HEK293T (cell line): Measurements from ENCODE around the gene HOXA11.

ENCODE experiments used
- CTCF ChIA-PET: fragments of 350-600 bp; formaldehyde crosslinking; extraction: SDS; loops from one replicate; lab custom pipeline; 2021; ENCODE audit warnings: antibody characterized with exemption, inconsistent platforms; lab: Yijun Ruan, JAX
- POLR2A ChIA-PET: fragments of 350-600 bp; formaldehyde crosslinking; extraction: SDS; loops from one replicate; lab custom pipeline; 2020; ENCODE audit warnings: antibody characterized with exemption, inconsistent platforms; lab: Yijun Ruan, JAX
- DNase-seq: peaks from one replicate; pipeline ENCODE4 v3.0.0; 2012; ENCODE audit warnings: mixed read lengths; ENCODE audit errors: extremely low spot score
- ARNT ChIP-seq: fragments of 450-650 bp; IDR thresholded peaks from 2 replicates; pipeline ENCODE4 v1.6.1; 2017; ENCODE audit warnings: mild to moderate bottlenecking
- BHLHE40 ChIP-seq: fragments of 450-650 bp; IDR thresholded peaks from 2 replicates; pipeline ENCODE4 v1.6.1; 2016; ENCODE audit warnings: mild to moderate bottlenecking, moderate library complexity, borderline replicate concordance
- CTBP1 ChIP-seq: fragments of 450-650 bp; IDR thresholded peaks from 2 replicates; pipeline ENCODE4 v1.6.1; 2016; ENCODE audit warnings: borderline replicate concordance
- ELF4 ChIP-seq: fragments of 450-650 bp; IDR thresholded peaks from 2 replicates; pipeline ENCODE4 v1.6.1; 2017; ENCODE audit warnings: antibody characterized with exemption
- FOXA1 ChIP-seq: fragments of 450-650 bp; IDR thresholded peaks from 2 replicates; pipeline ENCODE4 v1.6.1; 2016; ENCODE audit warnings: mild to moderate bottlenecking
- FOXK2 ChIP-seq: fragments of 450-650 bp; IDR thresholded peaks from 2 replicates; pipeline ENCODE4 v1.6.1; 2016; ENCODE audit warnings: mild to moderate bottlenecking
- FOXM1 ChIP-seq: fragments of 450-650 bp; IDR thresholded peaks from 2 replicates; pipeline ENCODE4 v1.6.1; 2017; ENCODE audit warnings: mild to moderate bottlenecking, borderline replicate concordance
- HDGF ChIP-seq: fragments of 450-650 bp; IDR thresholded peaks from 2 replicates; pipeline ENCODE4 v1.6.1; 2017; ENCODE audit warnings: antibody characterized with exemption, borderline replicate concordance
- L3MBTL2 ChIP-seq: fragments of 450-650 bp; conservative IDR thresholded peaks from 2 replicates; pipeline ENCODE4 v1.6.1; 2016; ENCODE audit warnings: mild to moderate bottlenecking
- LEF1 ChIP-seq: fragments of 450-650 bp; IDR thresholded peaks from 2 replicates; pipeline ENCODE4 v1.6.1; 2017; ENCODE audit warnings: mild to moderate bottlenecking, borderline replicate concordance
- NFRKB ChIP-seq: fragments of 450-650 bp; IDR thresholded peaks from 2 replicates; pipeline ENCODE4 v1.6.1; 2016; ENCODE audit warnings: mild to moderate bottlenecking, moderate library complexity
- SP1 ChIP-seq: fragments of 450-650 bp; IDR thresholded peaks from 2 replicates; pipeline ENCODE4 v1.6.1; 2017
- SUZ12 ChIP-seq: fragments of 450-650 bp; IDR thresholded peaks from 2 replicates; pipeline ENCODE4 v1.6.1; 2016; ENCODE audit warnings: mild to moderate bottlenecking
- TARDBP ChIP-seq: fragments of 450-650 bp; IDR thresholded peaks from 2 replicates; pipeline ENCODE4 v1.6.1; 2016
- ZNF384 ChIP-seq: fragments of 450-650 bp; IDR thresholded peaks from 2 replicates; pipeline ENCODE4 v1.6.1; 2016
- TF ChIP-seq, protein P1 (sequence below): fragments of 450-650 bp; IDR thresholded peaks from 2 replicates; pipeline ENCODE4 v1.6.1; 2016

HOXA11 gene

DNA sequence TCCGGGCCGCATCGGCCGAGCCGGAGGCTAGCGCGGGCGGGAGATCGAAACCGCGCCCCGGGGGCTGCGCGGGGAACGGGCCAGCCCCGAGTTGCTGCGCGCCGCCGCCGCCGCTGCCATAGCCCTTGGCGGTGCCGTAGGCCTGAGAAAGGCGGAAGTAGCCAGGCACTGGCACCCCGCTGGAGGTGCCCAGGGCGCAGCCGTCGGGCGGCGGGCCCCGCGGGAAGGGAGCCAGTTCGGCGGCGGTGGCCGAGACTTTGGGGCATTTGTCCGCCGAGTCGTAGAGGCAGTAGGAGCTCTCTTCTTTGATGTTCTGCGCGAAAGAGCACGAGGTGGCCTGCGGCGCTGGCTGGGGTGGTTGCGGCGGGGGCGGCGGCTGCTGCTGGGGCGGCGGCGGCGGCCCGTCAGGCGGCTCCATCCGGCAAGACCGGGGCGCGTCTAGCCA lies 11.5 kb downstream of the HOXA11 start:
- TF ChIP-seq LEF1, result peak; percentile 11; the same call in 1 of the 2 replicates
- no peak for TF ChIP-seq NFRKB
- DNase-seq, result no peak
- CTCF ChIA-PET, result no interaction called here
- POLR2A ChIA-PET, result interaction anchor here (0.8 to 13.6 kb wide), 9 partner anchors 11 to 981 kb away, joined by 3 to 367 read pairs (median 4); partner anchors contain the start of genes CBX3, HNRNPA2B1, HOXA11 and HOXA3

DNA sequence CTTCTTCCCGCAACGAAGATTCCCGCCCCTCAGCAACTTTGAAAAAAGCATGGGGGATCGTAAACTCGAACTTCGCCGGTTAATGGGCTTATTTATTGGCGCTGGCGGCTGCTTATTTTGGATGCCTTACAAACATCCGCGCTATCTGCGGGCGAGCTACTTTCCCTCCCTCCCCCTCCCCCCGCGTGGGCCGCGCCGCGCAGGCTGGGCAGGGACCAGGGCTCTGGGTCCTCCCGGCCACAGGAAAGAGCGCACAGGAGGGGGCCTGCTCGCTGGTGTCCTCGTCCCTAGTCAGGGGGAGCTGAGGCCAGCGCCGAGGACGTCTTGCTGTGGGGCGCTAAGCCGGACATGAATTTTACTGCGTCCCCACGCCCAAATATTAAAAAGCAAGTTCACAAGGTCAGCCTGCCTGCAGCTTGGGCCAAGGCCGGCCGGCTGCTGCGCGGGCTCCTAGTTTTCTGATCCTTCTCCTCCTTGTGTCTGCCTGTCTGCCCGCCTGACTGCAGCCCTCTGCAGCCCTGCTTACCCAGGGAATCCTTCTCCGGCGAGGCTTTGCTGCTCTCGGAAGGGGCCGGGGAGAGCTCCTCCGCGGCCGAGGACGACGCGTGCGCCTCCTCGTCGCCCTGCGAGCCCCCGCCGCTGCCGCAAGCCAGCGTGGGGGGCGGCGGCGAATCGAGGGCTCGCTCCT lies 12.1 kb downstream of the HOXA11 start:
- TF ChIP-seq TARDBP (no peak), NFRKB (no peak), L3MBTL2 (no peak), CTBP1 (peak; percentile 90; the same call in 1 of the 2 replicates), LEF1 (no peak), HDGF (no peak), ZNF384 (no peak), FOXM1 (no peak), SP1 (no peak), ARNT (0 out of 2 replicates have a peak, but pooled peaks have one; percentile 3), ELF4 (no peak), FOXK2 (no peak), SUZ12 (no peak), FOXA1 (no peak), BHLHE40 (no peak)
- TF ChIP-seq, protein P1, sequence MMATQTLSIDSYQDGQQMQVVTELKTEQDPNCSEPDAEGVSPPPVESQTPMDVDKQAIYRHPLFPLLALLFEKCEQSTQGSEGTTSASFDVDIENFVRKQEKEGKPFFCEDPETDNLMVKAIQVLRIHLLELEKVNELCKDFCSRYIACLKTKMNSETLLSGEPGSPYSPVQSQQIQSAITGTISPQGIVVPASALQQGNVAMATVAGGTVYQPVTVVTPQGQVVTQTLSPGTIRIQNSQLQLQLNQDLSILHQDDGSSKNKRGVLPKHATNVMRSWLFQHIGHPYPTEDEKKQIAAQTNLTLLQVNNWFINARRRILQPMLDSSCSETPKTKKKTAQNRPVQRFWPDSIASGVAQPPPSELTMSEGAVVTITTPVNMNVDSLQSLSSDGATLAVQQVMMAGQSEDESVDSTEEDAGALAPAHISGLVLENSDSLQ, result 0 out of 2 replicates have a peak, but pooled peaks have one; percentile 26
- ChIA-PET POLR2A (interaction anchor here (0.8 to 13.6 kb wide), 11 partner anchors 10 to 980 kb away, joined by 3 to 367 read pairs (median 4); partner anchors contain the start of genes CBX3, HNRNPA2B1, HOXA11 and HOXA3), CTCF (interaction anchor here (0.7 kb wide), 1 partner anchor 22 kb away, joined by 3 read pairs; no protein-coding TSS in a partner anchor)
- DNase-seq, result no peak

DNA sequence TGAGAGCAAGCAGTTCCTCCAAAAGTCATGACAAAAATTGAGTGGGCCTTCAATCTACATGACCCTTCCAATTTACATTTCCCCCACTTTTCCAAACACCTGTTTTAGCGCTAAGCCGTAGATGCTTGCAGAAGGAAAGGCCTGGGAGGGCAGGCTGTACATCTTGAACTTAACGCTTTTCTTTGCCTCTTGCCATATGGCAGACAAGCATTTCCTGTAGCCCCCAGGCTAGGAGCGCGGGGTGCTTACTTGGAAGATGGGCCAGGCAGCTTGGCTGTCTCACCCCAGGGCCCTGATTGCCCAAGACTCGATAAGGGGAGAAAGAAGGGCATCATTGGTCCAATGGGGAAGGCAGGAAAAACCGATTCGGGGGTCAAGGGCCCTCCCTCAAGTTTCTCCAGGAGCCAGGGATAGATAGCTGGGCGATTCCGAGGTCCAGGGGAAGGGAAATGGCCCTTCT lies 12.7 kb downstream of the HOXA11 start:
- POLR2A ChIA-PET, result interaction anchor here (1.0 to 13.6 kb wide), 10 partner anchors 9 to 977 kb away, joined by 3 to 367 read pairs (median 4); partner anchors contain the start of genes CBX3, HNRNPA2B1, HOXA11 and HOXA3
- CTCF ChIA-PET, result interaction anchor here (0.7 kb wide), 1 partner anchor 21 kb away, joined by 3 read pairs; no protein-coding TSS in a partner anchor
- no peak for TF ChIP-seq FOXK2
- TF ChIP-seq TARDBP, result no peak
- TF ChIP-seq SP1, result no peak
- no peak for TF ChIP-seq ZNF384
- no peak for TF ChIP-seq L3MBTL2
- no peak for TF ChIP-seq HDGF
- TF ChIP-seq ELF4, result no peak
- TF ChIP-seq CTBP1, result no peak
- TF ChIP-seq NFRKB, result no peak
- no peak for TF ChIP-seq SUZ12
- TF ChIP-seq LEF1, result no peak
- no peak for TF ChIP-seq BHLHE40
- no peak for TF ChIP-seq ARNT
- TF ChIP-seq, protein P1, result no peak
- no peak for DNase-seq

DNA sequence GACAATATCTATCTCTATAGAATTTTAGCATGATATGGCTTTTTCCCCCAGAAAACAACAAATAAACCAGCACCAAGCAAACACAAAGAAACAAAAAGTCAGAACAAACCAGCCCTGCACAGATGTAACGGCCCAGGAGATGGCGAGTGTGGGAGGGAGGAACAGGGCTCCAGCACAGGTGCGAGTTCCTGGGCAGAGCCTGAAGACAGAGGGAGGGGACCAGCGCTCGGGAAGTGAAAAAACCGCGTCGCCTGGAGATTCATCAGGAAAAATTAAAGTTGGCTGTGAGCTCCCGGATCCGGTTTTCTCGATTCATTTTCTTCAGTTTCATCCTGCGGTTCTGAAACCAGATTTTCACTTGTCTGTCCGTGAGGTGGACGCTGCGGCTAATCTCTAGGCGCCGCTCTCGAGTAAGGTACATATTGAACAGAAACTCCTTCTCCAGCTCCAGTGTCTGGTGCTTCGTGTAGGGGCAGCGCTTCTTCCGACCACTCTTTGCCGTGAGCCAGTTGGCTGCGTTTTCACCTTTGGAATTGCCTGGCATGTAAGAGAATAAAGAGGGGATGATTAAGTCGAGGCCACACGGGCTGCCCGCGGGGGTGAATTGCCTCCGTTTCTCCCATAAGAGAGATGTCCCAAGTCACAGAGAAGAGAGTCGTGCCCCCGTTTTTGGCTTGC lies 13.3 kb downstream of the HOXA11 start:
- TF ChIP-seq ZNF384 (no peak), CTBP1 (no peak), NFRKB (no peak)
- TF ChIP-seq, protein P1, result no peak
- ChIA-PET POLR2A (interaction anchor here (0.6 to 13.6 kb wide), 8 partner anchors 9 to 977 kb away, joined by 3 to 367 read pairs (median 8); partner anchors contain the start of genes HNRNPA2B1, HOXA11, HOXA3 and HOXA5), CTCF (no interaction called here)
- no peak for DNase-seq

DNA sequence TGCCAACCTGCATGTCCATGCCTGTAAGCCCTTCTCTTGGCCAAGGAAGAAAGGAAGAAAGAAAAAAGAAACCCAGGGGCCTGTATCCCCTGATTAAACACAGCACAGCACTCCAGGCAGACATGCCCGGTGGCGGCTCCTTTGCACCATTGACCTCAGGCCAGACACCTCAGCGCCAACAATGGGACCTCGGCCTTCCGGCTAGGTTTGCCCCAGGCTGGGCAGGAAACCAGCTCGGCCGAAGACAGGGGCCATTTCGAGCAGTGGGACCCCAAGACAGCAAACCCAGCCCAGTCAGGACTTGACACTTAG lies 13.8 kb downstream of the HOXA11 start:
- POLR2A ChIA-PET, result interaction anchor here (0.6 to 13.6 kb wide), 7 partner anchors 8 to 976 kb away, joined by 3 to 367 read pairs (median 12); partner anchors contain the start of genes HNRNPA2B1, HOXA11, HOXA3 and HOXA5
- TF ChIP-seq FOXA1 (no peak), BHLHE40 (no peak), ZNF384 (no peak), TARDBP (no peak), HDGF (no peak), ARNT (no peak), SUZ12 (no peak), ELF4 (no peak), FOXM1 (no peak)
- DNase-seq, result no peak
- CTCF ChIA-PET, result no interaction called here
